Osteoblast (primary cell): Measurements from ENCODE around the gene ACER1. TPM values are rescaled to one million over a fixed set of nuclear protein-coding genes. Genes with fewer than 3 reads are reported as not detected.
"Not testable (repeated sequence)": the region's sequence is repeated elsewhere in the genome, so short reads cannot be mapped to it uniquely, and the experiment has no call there.

Experiments
- DNase-seq: peaks from one replicate; pipeline ENCODE4 v3.0.0; 2011; ENCODE audit warnings: low spot score, mixed read lengths; ENCODE audit not compliant: insufficient read length; ENCODE audit errors: missing footprints
- H2AFZ ChIP-seq: 2 replicates; pipeline ENCODE4 v1.6.0; 2011; ENCODE audit warnings: mild to moderate bottlenecking, low read length
- H3K27ac ChIP-seq: 2 replicates; pipeline ENCODE4 v1.5.1; 2011; ENCODE audit warnings: mild to moderate bottlenecking, low read depth, low read length, moderate library complexity
- H3K27me3 ChIP-seq: 2 replicates; pipeline ENCODE4 v1.6.0; 2012; ENCODE audit warnings: mild to moderate bottlenecking, control low read depth, inconsistent platforms, low read length, moderate library complexity; ENCODE audit not compliant: insufficient read depth
- H3K36me3 ChIP-seq: 2 replicates; pipeline ENCODE4 v1.5.1; 2011; ENCODE audit warnings: mild to moderate bottlenecking, low read length, control low read depth, moderate library complexity; ENCODE audit not compliant: insufficient read depth
- H3K4me1 ChIP-seq: 2 replicates; pipeline ENCODE4 v1.5.1; 2011; ENCODE audit warnings: mild to moderate bottlenecking, low read length, control low read depth, moderate library complexity; ENCODE audit not compliant: insufficient read depth
- H3K4me2 ChIP-seq: 2 replicates; pipeline ENCODE4 v1.6.0; 2011; ENCODE audit warnings: mild to moderate bottlenecking, low read length; ENCODE audit not compliant: insufficient read depth
- H3K4me3 ChIP-seq: fragments of 200-600 bp; sonication (generic); 3 replicates; pipeline ENCODE4 v1.5.1; 2012; ENCODE audit warnings: mild to moderate bottlenecking, low read length, inconsistent platforms; ENCODE audit not compliant: insufficient read depth
- H3K79me2 ChIP-seq: 2 replicates; pipeline ENCODE4 v1.6.0; 2012; ENCODE audit warnings: mild to moderate bottlenecking, low read length, control low read depth, inconsistent platforms; ENCODE audit not compliant: insufficient read depth
- H3K9me3 ChIP-seq: 2 replicates; pipeline ENCODE4 v1.5.1; 2011; ENCODE audit warnings: low read depth, low read length, control low read depth
- H4K20me1 ChIP-seq: 2 replicates; pipeline ENCODE4 v1.6.0; 2012; ENCODE audit warnings: mild to moderate bottlenecking, low read length, control low read depth; ENCODE audit not compliant: insufficient read depth
- CTCF ChIP-seq: IDR thresholded peaks from 2 replicates; pipeline ENCODE4 v1.5.1; 2011; ENCODE audit warnings: mild to moderate bottlenecking, low read depth, low read length, moderate library complexity; ENCODE audit errors: extremely low read depth
- total RNA-seq: library from RNA; depleted of rRNA; stranded (reverse); fragments of >200 nt; gene quantifications from 2 replicates; pipeline ENCODE4 v1.2.3, GENCODE V29; 2012

ACER1 gene
- total RNA-seq, 1 donor, result under 0.01 TPM

- H3K79me2 ChIP-seq, result peaks cover 19% of the 10 kb centered on the region
- H2AFZ ChIP-seq, result no peak overlapping the region
- H3K36me3 ChIP-seq, result peaks cover 4% of the 10 kb centered on the region
- no peak overlapping the region for H3K27ac ChIP-seq
- H3K9me3 ChIP-seq, result no peaks in the 10 kb centered on the region
- no peak for DNase-seq
- no peak overlapping the region for H3K4me2 ChIP-seq
- no peak overlapping the region for H3K4me3 ChIP-seq
- no peaks in the 10 kb centered on the region for H3K27me3 ChIP-seq
- no peaks in the 10 kb centered on the region for H4K20me1 ChIP-seq
- H3K4me1 ChIP-seq, result peaks cover 5% of the 10 kb centered on the region
- TF ChIP-seq CTCF, result no peak
Measured at GRCh38 chr19:6359568-6360341, 26.3 kb upstream of the ACER1 start.

- no peaks in the 10 kb centered on the region for H4K20me1 ChIP-seq
- H2AFZ ChIP-seq, result no peak overlapping the region
- peaks cover 5% of the 10 kb centered on the region for H3K4me1 ChIP-seq
- H3K4me3 ChIP-seq, result no peak overlapping the region
- no peak for TF ChIP-seq CTCF
- no peak overlapping the region for H3K27ac ChIP-seq
- no peaks in the 10 kb centered on the region for H3K27me3 ChIP-seq
- no peaks in the 10 kb centered on the region for H3K9me3 ChIP-seq
- peak; percentile 44 for DNase-seq
- no peak overlapping the region for H3K4me2 ChIP-seq
- no peaks in the 10 kb centered on the region for H3K36me3 ChIP-seq
- peaks cover 16% of the 10 kb centered on the region for H3K79me2 ChIP-seq
Measured at GRCh38 chr19:6358003-6358402, 24.6 kb upstream of the ACER1 start.

- H3K79me2 ChIP-seq, result peaks cover 8% of the 10 kb centered on the region
- TF ChIP-seq CTCF, result no peak
- H2AFZ ChIP-seq, result no peak overlapping the region
- no peak overlapping the region for H3K27ac ChIP-seq
- DNase-seq, result no peak
- no peaks in the 10 kb centered on the region for H3K27me3 ChIP-seq
- no peak overlapping the region for H3K4me2 ChIP-seq
- H3K9me3 ChIP-seq, result no peaks in the 10 kb centered on the region
- peaks cover under 1% of the 10 kb centered on the region for H3K4me1 ChIP-seq
- H4K20me1 ChIP-seq, result no peaks in the 10 kb centered on the region
- H3K36me3 ChIP-seq, result no peaks in the 10 kb centered on the region
- H3K4me3 ChIP-seq, result no peak overlapping the region
Measured at GRCh38 chr19:6357174-6357573, 23.8 kb upstream of the ACER1 start.

- not testable (repeated sequence) for H3K36me3 ChIP-seq, H3K4me1 ChIP-seq, H4K20me1 ChIP-seq, DNase-seq, H3K79me2 ChIP-seq, H3K4me3 ChIP-seq, H2AFZ ChIP-seq, H3K9me3 ChIP-seq, H3K27ac ChIP-seq, H3K27me3 ChIP-seq, H3K4me2 ChIP-seq
Measured at GRCh38 chr19:6355321-6356040, 22.1 kb upstream of the ACER1 start.
